Measurements from ENCODE around the gene TRIM77. TPM values are rescaled to one million over a fixed set of nuclear protein-coding genes. Genes with fewer than 3 reads are reported as not detected.
"Not testable (repeated sequence)": the region's sequence is repeated elsewhere in the genome, so short reads cannot be mapped to it uniquely, and the experiment has no call there.

Gene TRIM77, protein sequence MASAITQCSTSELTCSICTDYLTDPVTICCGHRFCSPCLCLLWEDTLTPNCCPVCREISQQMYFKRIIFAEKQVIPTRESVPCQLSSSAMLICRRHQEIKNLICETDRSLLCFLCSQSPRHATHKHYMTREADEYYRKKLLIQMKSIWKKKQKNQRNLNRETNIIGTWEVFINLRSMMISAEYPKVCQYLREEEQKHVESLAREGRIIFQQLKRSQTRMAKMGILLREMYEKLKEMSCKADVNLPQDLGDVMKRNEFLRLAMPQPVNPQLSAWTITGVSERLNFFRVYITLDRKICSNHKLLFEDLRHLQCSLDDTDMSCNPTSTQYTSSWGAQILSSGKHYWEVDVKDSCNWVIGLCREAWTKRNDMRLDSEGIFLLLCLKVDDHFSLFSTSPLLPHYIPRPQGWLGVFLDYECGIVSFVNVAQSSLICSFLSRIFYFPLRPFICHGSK
- not detected for total RNA-seq
- long read RNA-seq, donor 1 = 0 reads
- long read RNA-seq, donor 2 = 0 reads

DNA sequence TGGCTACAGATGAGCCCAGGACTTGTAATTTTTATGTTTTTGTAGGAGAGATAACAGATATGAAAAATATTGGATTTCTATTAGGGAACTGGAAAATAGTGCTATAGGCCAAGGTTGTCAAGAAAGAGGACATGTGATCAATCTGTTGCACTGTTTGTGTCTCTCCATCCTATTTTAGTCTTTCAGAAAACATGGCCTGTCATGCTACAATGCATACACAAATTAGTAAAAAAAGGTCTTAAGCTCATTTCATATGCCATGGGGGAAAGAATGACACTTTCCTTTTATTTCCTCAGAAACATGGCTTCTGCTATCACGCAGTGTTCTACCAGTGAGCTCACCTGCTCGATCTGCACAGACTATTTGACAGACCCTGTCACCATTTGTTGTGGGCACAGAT, at the start of gene TRIM77:
Gene TRIM77 (plus strand): TSS at position 301 of the 400 bp plus-strand sequence. CDS start 0 bp downstream, at position 301.
- DNase-seq (ENCODE audit: low spot score); intact Hi-C loops (cut with DNase I): not testable (repeated sequence)

DNA sequence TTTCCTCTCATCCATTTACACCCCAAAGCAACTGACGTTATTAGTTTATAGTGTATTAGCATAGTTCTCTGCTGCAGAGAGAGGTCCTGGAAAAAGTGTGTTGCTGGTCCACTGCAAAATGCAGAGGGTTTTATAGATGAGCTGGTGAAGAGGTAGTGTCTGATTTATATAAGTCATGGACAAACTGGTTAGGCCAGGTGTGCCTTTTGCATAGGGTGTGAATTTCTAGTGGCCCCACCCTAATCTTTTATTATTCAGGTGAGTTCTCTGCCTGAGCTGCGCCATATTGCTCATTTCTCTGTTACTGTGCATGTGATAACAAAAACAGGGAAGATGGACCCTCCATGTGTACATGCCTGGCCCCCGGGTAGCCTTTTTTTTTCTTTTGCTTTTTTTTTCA, 43.1 kb upstream of the TRIM77 start:
- DNase-seq (ENCODE audit: low spot score) = no peak

DNA sequence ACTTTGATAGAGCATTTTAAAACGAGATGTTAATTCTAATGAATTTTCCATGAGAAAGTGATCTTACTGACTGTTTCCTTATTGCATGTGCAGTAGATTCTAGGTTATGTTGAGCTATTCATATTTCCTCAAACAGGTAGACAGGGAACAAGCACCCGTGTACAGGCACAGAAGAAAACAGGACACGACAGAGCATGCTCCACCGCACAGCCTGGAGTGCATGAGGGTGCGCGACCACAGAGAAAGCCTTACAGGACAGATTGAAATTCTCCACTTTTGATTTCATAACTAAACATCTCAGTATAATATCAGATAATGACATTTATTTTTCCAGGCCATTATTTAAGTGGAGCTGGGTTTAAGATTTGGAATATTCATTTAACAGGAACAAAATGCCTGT, 41.9 kb upstream of the TRIM77 start:
- intact Hi-C loops (cut with DNase I); DNase-seq (ENCODE audit: low spot score): not testable (repeated sequence)

More for the DNA sequence above, 43.1 kb upstream of the TRIM77 start:
- intact Hi-C loops (cut with DNase I) = no loop called here

DNA sequence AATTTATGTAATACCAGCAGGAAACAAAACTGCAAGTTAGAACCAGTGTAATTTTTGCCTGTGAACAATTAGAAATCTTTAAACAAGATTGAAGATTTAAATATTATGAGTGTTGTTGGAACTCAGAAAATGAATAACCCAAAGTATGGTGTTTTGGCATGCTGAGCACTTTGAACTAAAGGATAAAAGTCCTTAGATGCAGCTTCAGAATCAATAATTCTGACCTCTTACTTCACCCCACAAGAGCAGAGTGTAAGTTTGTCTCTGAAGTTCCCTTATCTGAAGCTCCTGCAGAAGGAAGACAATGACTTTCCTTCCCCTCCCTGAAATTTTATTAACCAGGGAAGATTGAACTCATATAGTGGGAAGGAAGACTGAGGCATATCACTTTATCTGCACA, 40.5 kb upstream of the TRIM77 start:
- not testable (repeated sequence) for DNase-seq (ENCODE audit: low spot score)

DNA sequence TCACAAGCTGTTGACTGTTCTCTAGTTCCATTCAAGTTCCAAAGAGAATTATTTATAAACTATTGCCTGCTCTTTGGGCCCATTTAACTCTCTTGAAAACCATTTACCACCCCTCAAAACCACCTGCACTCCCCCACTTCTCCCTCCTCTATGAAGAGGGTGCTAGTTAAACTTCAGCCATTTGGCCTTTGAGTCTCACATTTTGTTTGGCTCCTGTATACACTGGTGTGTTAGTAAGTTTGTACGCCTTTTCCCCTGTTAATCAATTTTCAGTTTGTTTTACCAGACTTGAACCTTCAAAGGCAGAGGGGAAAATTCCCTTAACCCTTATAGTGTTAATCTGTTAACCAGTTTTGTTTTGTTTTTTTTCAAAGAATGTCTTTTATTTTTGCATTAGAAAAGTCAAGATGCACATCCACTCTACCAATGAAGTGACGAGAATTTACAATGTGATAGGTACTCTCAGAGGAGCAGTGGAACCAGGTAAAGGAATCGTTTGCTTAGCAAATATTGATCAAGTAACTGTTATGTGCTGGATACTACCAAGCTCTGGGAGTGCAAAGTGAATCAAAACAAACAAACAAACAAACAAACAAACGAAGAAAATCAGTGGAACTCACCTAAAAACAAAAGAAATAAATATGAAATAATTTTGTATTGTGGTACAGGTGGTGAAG, 40.0 kb upstream of the TRIM77 start:
- DNase-seq (ENCODE audit: low spot score); intact Hi-C loops (cut with DNase I): not testable (repeated sequence)

More for the DNA sequence above, 40.5 kb upstream of the TRIM77 start:
- intact Hi-C loops (cut with DNase I) = not testable (repeated sequence)

DNA sequence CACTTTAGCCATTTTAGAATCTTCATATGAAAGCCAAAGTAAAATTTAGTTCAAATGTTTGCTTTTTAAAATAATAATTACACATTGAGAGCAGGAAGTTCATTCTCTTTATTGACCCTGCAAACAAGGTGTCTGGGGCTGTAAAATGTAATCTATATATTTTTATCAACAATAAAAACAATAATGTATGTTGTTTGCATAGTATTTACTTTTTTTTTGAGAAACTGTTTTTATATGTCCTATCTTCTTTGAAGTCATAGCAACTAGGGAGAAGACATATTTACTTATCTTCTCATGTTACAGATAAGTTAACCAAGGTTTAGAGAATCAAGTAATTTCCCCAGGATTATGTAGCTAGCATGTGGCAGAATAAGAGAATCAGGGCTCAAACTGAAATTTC, 37.6 kb upstream of the TRIM77 start:
- intact Hi-C loops (cut with DNase I); DNase-seq (ENCODE audit: low spot score): not testable (repeated sequence)

DNA sequence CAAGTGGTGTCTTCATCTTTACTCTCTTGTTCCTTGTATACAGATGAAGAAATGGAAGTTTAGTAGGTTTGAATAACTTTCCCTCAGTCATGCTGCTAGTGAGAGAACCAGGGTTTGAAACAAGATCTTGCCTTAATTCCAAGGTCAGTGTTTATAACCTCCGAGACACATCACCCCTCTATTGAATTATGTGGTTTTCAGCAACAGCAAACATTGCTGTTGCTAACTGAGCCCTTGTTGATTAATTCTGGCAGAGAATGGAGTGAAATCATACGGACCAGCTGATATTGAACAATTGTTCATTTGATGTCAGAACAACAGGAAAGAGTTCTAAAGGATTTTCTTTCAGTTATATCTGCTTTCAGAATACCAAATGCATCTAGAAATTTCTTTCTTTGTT, 36.7 kb upstream of the TRIM77 start:
- DNase-seq (ENCODE audit: low spot score); intact Hi-C loops (cut with DNase I): not testable (repeated sequence)

DNA sequence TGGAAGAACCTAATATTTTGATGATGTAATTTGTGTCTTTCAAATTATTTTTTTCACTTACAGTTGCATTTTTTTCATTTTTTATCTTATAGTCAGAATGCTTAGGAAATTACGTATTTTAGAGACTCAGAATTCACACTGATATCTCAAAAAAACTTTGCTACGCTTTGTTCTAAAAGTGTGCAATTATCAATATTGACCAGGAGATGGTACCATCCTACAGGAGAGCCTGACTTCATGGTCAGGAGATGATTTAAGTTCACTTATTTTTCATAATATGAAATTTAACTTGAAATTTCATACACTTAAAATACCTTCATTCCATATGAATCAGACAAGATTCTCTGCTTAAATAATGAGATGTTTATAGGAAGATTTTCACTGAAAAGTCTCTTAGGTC, 34.7 kb upstream of the TRIM77 start:
- DNase-seq (ENCODE audit: low spot score); intact Hi-C loops (cut with DNase I): not testable (repeated sequence)

DNA sequence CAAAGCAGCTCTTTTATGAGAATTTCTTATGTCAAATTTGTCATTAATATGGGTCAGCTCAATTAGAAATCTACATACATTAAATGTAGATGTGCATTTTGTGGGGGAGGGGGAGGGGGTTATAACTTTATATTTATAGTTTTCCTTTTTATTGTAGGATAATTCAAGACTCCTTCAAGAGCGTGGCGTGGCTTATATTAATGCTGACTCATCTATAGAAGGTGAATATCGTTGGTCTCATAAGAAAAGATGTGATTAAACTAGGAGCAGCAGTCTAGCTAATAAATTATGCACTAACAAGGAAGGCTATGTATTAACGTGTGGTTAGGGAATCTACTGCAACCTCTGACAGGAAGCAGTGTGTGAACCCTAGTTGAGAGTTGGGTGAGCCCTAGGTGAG, 34.2 kb upstream of the TRIM77 start:
- intact Hi-C loops (cut with DNase I) = not testable (repeated sequence)

DNA sequence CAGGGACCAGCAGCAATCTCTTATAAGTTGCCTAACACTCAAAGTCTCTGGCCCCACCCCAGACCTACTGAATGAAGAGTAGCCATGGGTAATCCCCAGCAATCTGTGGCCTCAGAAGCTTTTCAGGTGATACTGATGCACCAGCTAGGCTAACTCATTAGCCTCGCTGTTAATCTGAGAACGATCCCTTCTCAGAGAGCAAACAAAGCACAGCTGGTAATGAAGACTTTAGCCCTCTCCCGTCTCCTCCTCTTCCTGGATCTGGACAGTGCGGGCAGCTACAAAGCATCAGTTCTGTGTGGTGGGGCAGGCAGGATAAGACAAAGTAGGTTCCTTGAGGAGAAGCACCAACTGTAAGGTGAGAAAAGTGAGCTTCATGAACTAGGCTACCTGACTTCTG, 3.0 kb upstream of the TRIM77 start:
- intact Hi-C loops (cut with DNase I) = not testable (repeated sequence)

More for the DNA sequence above, 34.2 kb upstream of the TRIM77 start:
- DNase-seq (ENCODE audit: low spot score) = not testable (repeated sequence)

DNA sequence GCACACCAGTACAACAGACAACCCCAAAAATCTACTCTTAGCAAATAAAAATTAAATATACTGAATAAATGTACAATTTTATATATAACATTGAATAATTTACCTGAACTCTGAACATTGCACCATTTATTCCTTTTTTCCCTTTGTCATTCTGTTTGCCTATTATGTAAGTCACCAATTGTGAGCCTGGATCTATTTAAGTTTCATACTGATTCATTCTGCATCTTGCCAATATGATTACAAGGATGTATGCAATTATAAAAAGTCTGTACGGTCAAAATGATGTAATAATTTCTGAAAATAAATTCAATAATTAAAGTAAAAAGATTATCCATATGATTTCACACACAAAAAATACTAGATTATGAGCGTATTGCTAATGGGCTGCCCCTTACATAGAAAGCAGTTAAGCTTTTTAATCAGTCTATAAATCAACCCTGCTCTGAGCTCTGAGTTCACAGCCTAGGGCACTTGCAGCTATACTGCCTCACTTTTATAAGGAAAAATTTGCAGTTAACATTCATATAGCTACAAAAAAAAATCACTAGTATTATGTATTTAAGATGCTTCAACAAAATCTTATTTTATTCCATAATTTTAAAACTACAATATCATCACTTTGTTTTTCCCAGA, 14.9 kb downstream of the TRIM77 start:
- DNase-seq (ENCODE audit: low spot score); intact Hi-C loops (cut with DNase I): not testable (repeated sequence)

More for the DNA sequence above, 3.0 kb upstream of the TRIM77 start:
- DNase-seq (ENCODE audit: low spot score) = not testable (repeated sequence)

DNA sequence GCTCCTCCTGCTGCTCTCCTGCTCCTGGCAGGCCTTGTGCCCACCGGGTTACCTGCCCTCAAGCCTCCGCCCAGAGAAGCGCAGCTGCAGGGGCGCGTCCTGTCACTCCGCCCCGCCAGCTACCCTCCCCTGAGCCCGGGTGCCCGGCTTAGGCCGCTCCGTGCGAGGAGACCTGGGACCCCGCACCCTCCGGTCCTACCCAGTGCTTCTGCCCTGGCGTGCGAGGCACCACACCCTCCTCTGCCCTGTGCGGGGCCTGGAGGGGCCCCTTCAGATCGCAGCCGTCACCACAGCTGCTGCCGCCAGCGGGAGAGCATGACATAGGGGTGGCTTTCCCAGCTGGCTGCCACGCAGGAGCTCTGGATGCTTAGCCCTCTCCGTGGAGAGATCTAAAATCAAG, 20.1 kb downstream of the TRIM77 start:
- intact Hi-C loops (cut with DNase I); DNase-seq (ENCODE audit: low spot score): not testable (repeated sequence)

DNA sequence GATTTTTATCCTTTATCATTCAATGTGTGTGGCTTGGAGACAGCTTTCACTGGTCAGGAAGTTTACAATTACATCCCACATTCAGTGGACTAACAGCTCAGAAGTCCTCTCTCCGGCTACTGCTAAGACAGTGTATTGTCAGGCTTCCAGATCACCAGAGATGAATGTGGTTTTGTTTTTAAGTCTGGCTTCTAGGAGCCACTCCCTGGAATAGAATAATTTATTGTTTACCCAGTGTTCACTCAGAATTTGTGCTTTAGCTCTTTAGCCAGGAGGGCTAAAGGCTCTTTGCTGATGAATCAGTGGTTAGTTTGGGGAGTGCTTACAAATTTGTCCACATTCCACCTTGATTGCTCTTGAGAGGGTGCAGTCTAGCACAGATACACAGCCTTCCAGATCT, 26.5 kb downstream of the TRIM77 start:
- intact Hi-C loops (cut with DNase I) = no loop called here
- no peak for DNase-seq (ENCODE audit: low spot score)

DNA sequence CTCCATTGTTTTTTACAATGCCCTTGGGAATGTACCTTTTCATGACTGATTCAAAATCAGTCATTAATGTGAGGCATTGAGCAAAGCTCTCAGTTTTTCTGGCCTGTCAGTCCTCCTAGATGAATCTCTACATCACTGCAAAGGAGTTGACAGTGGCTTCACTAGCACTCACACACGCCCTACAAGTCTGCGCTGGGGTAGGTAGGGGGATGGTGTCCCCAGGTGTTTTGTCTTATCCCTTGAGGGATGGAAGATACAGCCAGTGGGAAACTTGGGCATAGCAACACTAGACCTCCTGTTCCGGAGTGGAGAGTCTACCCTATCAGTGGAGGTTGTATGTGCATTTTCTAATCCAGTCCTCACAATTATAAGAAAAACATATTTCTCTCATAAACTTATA, 27.0 kb downstream of the TRIM77 start:
- intact Hi-C loops (cut with DNase I) = no loop called here
- no peak for DNase-seq (ENCODE audit: low spot score)

DNA sequence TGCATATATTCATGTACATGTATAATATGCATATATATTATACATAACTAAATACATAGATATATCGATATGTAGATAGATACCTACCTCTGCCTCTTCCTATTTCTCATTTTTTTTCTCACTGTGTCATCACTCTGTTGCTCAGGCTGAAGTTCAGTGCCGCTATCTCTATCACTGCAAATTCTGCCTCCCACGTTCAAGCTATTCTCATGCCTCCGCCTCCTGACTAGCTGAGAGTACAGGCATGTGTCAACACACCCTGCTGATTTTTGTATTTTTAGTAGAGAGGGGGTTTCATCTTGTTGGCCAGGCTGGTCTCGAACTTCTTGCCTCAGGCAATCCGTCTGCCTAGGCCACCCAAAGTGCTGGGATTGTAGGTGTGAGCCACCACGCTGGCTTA, 31.3 kb downstream of the TRIM77 start:
- intact Hi-C loops (cut with DNase I); DNase-seq (ENCODE audit: low spot score): not testable (repeated sequence)

DNA sequence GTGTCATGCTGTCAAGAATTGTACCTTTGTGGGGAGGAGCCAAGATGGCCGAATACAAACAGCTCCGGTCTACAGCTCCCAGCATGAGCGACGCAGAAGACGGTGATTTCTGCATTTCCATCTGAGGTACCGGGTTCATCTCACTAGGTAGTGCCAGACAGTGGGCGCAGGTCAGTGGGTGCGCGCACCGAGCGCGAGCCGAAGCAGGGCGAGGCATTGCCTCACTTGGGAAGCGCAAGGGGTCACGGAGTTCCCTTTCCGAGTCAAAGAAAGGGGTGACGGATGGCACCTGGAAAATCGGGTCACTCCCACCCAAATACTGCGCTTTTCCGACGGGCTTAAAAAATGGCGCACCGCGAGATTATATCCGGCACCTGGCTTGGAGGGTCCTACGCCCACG, 34.1 kb downstream of the TRIM77 start:
- intact Hi-C loops (cut with DNase I); DNase-seq (ENCODE audit: low spot score): not testable (repeated sequence)

DNA sequence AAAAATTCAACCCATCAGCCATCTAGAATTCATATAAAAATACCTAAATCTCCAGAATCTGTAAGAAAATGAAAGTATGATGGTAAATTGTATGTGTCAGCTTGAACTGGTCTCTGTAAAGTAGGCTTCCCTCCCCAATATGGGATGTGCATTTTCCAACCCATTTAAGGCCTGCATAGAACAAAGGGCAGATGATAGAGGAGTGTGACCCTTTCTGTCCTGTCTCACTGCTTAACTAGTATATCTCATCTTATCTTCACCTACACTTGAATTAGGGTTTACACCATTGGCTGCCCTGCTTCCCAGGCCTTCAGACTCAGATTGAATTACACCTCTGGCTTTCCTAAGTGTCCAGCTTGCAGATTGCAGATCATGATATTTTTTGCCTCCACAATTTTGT, 40.7 kb downstream of the TRIM77 start:
- intact Hi-C loops (cut with DNase I); DNase-seq (ENCODE audit: low spot score): not testable (repeated sequence)
